ENCODE measurements around the gene SOAT1.

GRCh38 chr1:179351281-179351680, 57.7 kb downstream of the SOAT1 start:
- TF ChIP-seq CTCF (IDR thresholded peaks at IDR 0.05), result no peak
- no peak for TF ChIP-seq POLR2A (IDR thresholded peaks at IDR 0.05)
